Keratinocyte (primary cell): ENCODE measurements around the gene HK2. TPM values are rescaled to one million over a fixed set of nuclear protein-coding genes. Genes with fewer than 3 reads are reported as not detected.

Experiments
- DNase-seq: peaks from one replicate; pipeline ENCODE4 v3.0.0-alpha.2; 2011; ENCODE audit warnings: low read depth, missing footprints, low spot score
- FAIRE-seq: peaks from 2 replicates; lab custom pipeline; 2011; peaks lifted over from hg19 to GRCh38; lab: Jason Lieb, UNC
- H2AFZ ChIP-seq: 2 replicates; pipeline ENCODE4 v1.6.0; 2012; ENCODE audit warnings: low read length, control low read depth, inconsistent platforms; ENCODE audit not compliant: control insufficient read depth
- H3K27ac ChIP-seq: 2 replicates; pipeline ENCODE4 v1.5.1; 2011; ENCODE audit warnings: low read length; ENCODE audit not compliant: control insufficient read depth, insufficient read depth
- H3K27me3 ChIP-seq: 3 replicates; pipeline ENCODE4 v1.6.0; 2011; ENCODE audit warnings: low read length; ENCODE audit not compliant: control insufficient read depth, insufficient read depth; ENCODE audit errors: extremely low read depth
- H3K36me3 ChIP-seq, 2 experiments: 2 replicates in 1 of 2; 3 replicates in 1 of 2; pipeline ENCODE4 v1.5.1; 2011; ENCODE audit warnings: low read length in 2 of 2, mild to moderate bottlenecking in 1 of 2; ENCODE audit not compliant: control insufficient read depth in 2 of 2, insufficient read depth in 2 of 2; ENCODE audit errors: extremely low read depth in 1 of 2
- H3K4me1 ChIP-seq: 3 replicates; pipeline ENCODE4 v1.5.1; 2011; ENCODE audit warnings: low read length; ENCODE audit not compliant: control insufficient read depth, insufficient read depth; ENCODE audit errors: extremely low read depth
- H3K4me2 ChIP-seq: 3 replicates; pipeline ENCODE4 v1.6.0; 2011; ENCODE audit warnings: low read depth, low read length; ENCODE audit not compliant: control insufficient read depth, insufficient read depth; ENCODE audit errors: extremely low read depth
- H3K4me3 ChIP-seq, 3 experiments: fragments of 200-600 bp in 1 of 3; sonication (generic) in 1 of 3; 2 replicates in 2 of 3; 3 replicates in 1 of 3; pipeline ENCODE4 v1.5.1; 2011 to 2016; ENCODE audit warnings: low read length in 3 of 3, mild to moderate bottlenecking in 3 of 3, control low read depth in 2 of 3, inconsistent platforms in 1 of 3, low read depth in 1 of 3, mixed read lengths in 1 of 3, mixed run types in 1 of 3, moderate library complexity in 1 of 3; ENCODE audit not compliant: control insufficient read depth in 2 of 3, insufficient read depth in 2 of 3; ENCODE audit errors: extremely low read depth in 1 of 3
- H3K79me2 ChIP-seq: 2 replicates; pipeline ENCODE4 v1.6.0; 2012; ENCODE audit warnings: low read length; ENCODE audit not compliant: control insufficient read depth, insufficient read depth
- H3K9ac ChIP-seq: 3 replicates; pipeline ENCODE4 v1.6.0; 2011; ENCODE audit warnings: low read length; ENCODE audit not compliant: control insufficient read depth, insufficient read depth; ENCODE audit errors: extremely low read depth
- H3K9me1 ChIP-seq: 3 replicates; pipeline ENCODE4 v1.6.0; 2011; ENCODE audit warnings: low read length; ENCODE audit not compliant: control insufficient read depth, insufficient read depth; ENCODE audit errors: extremely low read depth
- H3K9me3 ChIP-seq: 2 replicates; pipeline ENCODE4 v1.5.1; 2012; ENCODE audit warnings: low read depth, low read length; ENCODE audit not compliant: control insufficient read depth
- H4K20me1 ChIP-seq: 3 replicates; pipeline ENCODE4 v1.6.0; 2011; ENCODE audit warnings: low read length; ENCODE audit not compliant: control insufficient read depth, insufficient read depth; ENCODE audit errors: extremely low read depth
- EZH2 ChIP-seq: IDR thresholded peaks from one replicate; pipeline ENCODE4 v1.6.1; 2012; ENCODE audit warnings: inconsistent platforms, mild to moderate bottlenecking, low read length, moderate library complexity
- dilution Hi-C: fragments of 300-500 bp; cut with MboI; formaldehyde crosslinking; loops from one replicate; pipeline ENCODE4 v1.7.0; 2020; ENCODE audit warnings: low sequenced_read_pairs; ENCODE audit not compliant: extremely low pct_ligation_motif_present
- polyA plus RNA-seq, 5 experiments: library from polyadenylated mRNA; depleted of rRNA in 3 of 5; stranded (reverse) in 3 of 5; stranded (forward) in 1 of 5; unstranded in 1 of 5; fragments of >200 nt; gene quantifications; 1 replicate in 1 of 5; 2 replicates in 3 of 5; 3 replicates in 1 of 5; pipeline versions ENCODE4 v1.2.1 to v1.2.3, GENCODE V29; 2011 to 2012; ENCODE audit warnings: missing spikeins in 2 of 5, low read depth in 1 of 5, low replicate concordance in 1 of 5
- TF ChIP-seq, protein P1 (sequence below), 3 experiments: IDR thresholded peaks in 1 of 3; conservative IDR thresholded peaks in 1 of 3; optimal IDR thresholded peaks in 1 of 3; 2 replicates in 2 of 3; 3 replicates in 1 of 3; pipeline versions ENCODE3 to v1.5.1; 2011; ENCODE audit warnings: low read length in 3 of 3, mild to moderate bottlenecking in 3 of 3, moderate library complexity in 2 of 3, control low read depth in 1 of 3, inconsistent platforms in 1 of 3; ENCODE audit not compliant: insufficient read depth in 2 of 3; ENCODE audit errors: extremely low read depth in 1 of 3

The HK2 gene
- polyA plus RNA-seq, 1 donor (not counting 4 experiments of a cell fraction or from before 2014, with no cell fraction given): 27.1 TPM

DNA sequence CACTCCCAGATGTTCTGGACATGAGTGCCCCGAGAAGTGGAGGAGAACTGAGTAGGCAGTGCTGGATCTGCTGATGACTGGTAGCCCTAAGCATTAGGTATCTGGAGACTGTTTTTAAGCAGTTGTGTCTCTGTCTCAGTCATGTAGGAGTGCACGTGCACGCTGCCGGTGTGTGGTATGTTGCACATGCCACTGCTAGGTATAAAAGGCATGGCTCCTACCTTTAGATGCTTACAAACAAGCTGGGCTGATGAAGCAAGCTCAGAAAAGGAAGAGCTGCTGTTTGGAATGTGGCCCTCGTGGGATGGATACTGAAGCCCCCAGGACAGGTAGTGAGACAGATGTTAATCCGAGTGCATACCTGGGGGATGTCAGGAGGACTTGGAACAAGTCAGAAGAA is 49.1 kb downstream of the HK2 start:
- DNase-seq (no peak), FAIRE-seq (no peak)
- H3K4me2 ChIP-seq: no peak overlapping the region
- H3K9me3 ChIP-seq: no peaks in the 10 kb centered on the region
- no peaks in the 10 kb centered on the region for H3K9me1 ChIP-seq
- no peaks in the 10 kb centered on the region for H4K20me1 ChIP-seq
- H3K27ac ChIP-seq: no peak overlapping the region
- H3K4me3 ChIP-seq: no peak overlapping the region
- H3K79me2 ChIP-seq: no peaks in the 10 kb centered on the region
- dilution Hi-C loops: no loop called here
- peaks cover 44 to 62% of the 10 kb centered on the region in 2 experiments for H3K36me3 ChIP-seq
- H2AFZ ChIP-seq: no peak overlapping the region
- no peak for TF ChIP-seq EZH2
- TF ChIP-seq, protein P1, sequence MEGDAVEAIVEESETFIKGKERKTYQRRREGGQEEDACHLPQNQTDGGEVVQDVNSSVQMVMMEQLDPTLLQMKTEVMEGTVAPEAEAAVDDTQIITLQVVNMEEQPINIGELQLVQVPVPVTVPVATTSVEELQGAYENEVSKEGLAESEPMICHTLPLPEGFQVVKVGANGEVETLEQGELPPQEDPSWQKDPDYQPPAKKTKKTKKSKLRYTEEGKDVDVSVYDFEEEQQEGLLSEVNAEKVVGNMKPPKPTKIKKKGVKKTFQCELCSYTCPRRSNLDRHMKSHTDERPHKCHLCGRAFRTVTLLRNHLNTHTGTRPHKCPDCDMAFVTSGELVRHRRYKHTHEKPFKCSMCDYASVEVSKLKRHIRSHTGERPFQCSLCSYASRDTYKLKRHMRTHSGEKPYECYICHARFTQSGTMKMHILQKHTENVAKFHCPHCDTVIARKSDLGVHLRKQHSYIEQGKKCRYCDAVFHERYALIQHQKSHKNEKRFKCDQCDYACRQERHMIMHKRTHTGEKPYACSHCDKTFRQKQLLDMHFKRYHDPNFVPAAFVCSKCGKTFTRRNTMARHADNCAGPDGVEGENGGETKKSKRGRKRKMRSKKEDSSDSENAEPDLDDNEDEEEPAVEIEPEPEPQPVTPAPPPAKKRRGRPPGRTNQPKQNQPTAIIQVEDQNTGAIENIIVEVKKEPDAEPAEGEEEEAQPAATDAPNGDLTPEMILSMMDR (optimal IDR thresholded peaks at IDR 0.05 in 1 of 3, IDR thresholded peaks at IDR 0.05 in 1 of 3, conservative IDR thresholded peaks at IDR 0.05 in 1 of 3; ENCODE audit: extremely low read depth in 1 of 3, insufficient read depth in 2 of 3, low read length in 3 of 3): no peak
- H3K9ac ChIP-seq: no peak overlapping the region
- no peaks in the 10 kb centered on the region for H3K27me3 ChIP-seq
- peaks cover 16% of the 10 kb centered on the region for H3K4me1 ChIP-seq

DNA sequence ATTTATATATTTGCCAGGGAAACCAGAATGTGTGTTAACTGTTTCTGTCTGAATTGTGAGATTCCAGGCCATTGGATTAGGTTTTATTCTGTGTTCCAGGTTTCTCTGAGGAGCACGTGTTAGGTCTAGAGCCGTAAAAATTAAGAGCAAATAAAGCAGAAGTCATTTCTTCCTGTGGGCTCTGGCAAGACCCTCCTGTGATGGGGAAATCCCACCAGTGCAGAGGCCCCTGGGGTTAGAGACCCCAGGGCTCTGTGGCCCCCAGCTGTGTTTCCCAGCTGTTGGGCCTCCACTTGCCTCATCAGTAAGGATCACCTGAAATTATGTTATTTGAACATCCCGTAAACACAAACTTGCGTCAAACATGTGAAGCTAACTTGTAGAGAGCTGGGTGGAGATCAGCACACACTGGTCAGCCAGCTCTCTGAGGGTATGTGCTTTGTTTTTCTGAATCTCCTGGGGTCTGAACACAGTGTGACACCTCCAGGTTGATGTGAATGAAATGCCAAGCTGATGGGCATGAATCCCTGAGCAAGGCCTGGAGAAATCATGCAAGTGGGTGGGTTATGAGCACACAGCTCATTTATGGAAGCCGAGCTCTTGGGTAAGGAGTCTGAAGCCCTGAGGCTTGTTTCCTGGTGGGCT is 50.3 kb downstream of the HK2 start:
- Histone ChIP-seq H2AFZ (no peak overlapping the region), H3K36me3 (peaks cover 38 to 64% of the 10 kb centered on the region in 2 experiments), H3K79me2 (no peaks in the 10 kb centered on the region), H4K20me1 (no peaks in the 10 kb centered on the region), H3K27ac (no peak overlapping the region), H3K27me3 (no peaks in the 10 kb centered on the region), H3K9me3 (no peaks in the 10 kb centered on the region), H3K9me1 (no peaks in the 10 kb centered on the region), H3K4me1 (peaks cover 28% of the 10 kb centered on the region), H3K9ac (no peak overlapping the region), H3K4me2 (no peak overlapping the region), H3K4me3 (no peak overlapping the region)
- FAIRE-seq (no peak), DNase-seq (no peak)
- TF ChIP-seq EZH2: no peak
- TF ChIP-seq, protein P1 (optimal IDR thresholded peaks at IDR 0.05 in 1 of 3, IDR thresholded peaks at IDR 0.05 in 1 of 3, conservative IDR thresholded peaks at IDR 0.05 in 1 of 3; ENCODE audit: extremely low read depth in 1 of 3, insufficient read depth in 2 of 3, low read length in 3 of 3): no peak
- dilution Hi-C loops: no loop called here
